ENCODE results near the gene OR6K3. TPM values are rescaled to one million over a fixed set of nuclear protein-coding genes. Genes with fewer than 3 reads are reported as not detected.

OR6K3 gene
- total RNA-seq, 1 donor from 2014 or later, result not detected

DNA sequence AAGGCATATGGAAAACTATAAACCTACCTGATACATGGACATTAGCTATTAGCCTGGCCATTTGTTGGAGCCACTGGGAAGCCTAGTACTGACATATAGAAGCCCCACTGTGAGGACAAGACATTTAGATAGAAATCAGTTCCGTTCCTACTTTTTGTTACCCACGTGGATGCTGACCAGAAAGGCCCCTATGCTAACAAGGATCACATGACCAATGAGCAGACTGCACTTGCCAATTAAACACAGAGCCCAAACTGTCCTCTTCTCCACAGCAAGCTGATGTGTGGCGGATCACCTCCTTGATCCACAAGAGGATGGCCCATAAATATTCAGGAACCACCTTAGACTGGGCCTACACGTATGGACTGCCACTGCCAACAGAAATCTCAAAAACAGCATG is 11.2 kb upstream of the OR6K3 start:
- no peaks in the 10 kb centered on the region for H3K4me1 Mint-ChIP-seq (ENCODE audit: unreplicated experiment)

DNA sequence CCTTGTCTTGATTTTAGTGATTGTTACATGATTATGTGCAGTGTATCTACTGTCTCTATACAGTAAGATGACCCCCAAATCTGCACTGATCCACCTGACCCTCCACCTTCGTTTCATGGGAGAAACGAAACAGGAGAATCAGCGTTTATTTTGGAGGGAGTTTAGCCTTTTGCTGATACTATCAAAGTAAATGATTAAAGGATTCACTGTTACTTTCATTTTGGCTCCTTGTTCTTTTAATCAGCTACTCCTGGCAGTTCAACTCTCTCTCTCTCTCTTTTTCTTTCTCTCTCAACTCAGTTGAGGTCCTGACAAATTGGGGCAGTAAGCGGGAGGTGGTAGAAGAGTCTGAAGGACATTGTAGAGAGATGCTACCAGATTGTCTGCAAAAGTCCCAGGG is 9.9 kb upstream of the OR6K3 start:
- H3K4me3 Mint-ChIP-seq, result no peak overlapping the region
- no peaks in the 10 kb centered on the region for H3K9me3 Mint-ChIP-seq
- no peaks in the 10 kb centered on the region for H3K36me3 Mint-ChIP-seq

More for the DNA sequence above, 11.2 kb upstream of the OR6K3 start:
- H3K36me3 Mint-ChIP-seq, result no peaks in the 10 kb centered on the region
- no peaks in the 10 kb centered on the region for H3K9me3 Mint-ChIP-seq
- H3K27me3 Mint-ChIP-seq, result no peaks in the 10 kb centered on the region
- DNase-seq (ENCODE audit: extremely low spot score, unreplicated experiment), result no peak
- TF ChIP-seq, protein P1, sequence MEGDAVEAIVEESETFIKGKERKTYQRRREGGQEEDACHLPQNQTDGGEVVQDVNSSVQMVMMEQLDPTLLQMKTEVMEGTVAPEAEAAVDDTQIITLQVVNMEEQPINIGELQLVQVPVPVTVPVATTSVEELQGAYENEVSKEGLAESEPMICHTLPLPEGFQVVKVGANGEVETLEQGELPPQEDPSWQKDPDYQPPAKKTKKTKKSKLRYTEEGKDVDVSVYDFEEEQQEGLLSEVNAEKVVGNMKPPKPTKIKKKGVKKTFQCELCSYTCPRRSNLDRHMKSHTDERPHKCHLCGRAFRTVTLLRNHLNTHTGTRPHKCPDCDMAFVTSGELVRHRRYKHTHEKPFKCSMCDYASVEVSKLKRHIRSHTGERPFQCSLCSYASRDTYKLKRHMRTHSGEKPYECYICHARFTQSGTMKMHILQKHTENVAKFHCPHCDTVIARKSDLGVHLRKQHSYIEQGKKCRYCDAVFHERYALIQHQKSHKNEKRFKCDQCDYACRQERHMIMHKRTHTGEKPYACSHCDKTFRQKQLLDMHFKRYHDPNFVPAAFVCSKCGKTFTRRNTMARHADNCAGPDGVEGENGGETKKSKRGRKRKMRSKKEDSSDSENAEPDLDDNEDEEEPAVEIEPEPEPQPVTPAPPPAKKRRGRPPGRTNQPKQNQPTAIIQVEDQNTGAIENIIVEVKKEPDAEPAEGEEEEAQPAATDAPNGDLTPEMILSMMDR (conservative IDR thresholded peaks at IDR 0.05), result no peak
- no peak overlapping the region for H3K27ac Mint-ChIP-seq
- H3K4me3 Mint-ChIP-seq, result no peak overlapping the region

DNA sequence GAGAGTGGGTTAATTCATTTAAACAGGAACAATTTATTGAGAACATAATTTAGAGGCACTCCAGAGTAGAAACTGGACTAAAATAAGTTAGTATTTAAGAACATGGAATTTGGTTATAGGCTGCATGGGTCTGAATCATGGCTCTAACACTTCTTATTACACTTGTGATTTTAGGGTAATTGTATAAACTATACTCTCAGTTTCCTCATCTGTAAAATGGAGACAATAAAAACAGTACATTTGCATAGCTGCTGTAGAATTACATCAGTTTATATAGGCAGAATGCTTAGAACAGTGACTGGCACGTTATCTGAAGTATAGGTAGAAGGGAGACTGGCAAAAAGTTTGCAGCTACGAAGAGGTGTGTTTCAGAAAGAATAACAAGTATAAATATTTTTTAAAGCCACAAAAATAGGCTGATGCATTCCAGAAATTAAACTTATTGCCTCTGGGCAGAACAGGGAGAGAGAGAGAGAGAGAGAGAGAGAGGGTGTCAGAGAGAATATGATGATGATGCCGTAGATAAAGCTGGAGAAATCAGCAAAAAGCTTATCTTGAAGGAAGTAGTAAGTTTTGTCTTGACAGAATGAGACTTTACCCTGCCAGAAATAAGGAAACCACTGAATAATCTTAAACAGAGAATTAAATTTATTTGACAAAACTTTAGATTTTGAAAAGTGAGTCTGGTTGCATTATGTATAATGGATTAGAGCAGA is 8.1 kb upstream of the OR6K3 start:
- Mint-ChIP-seq H3K4me3 (no peak overlapping the region), H3K4me1 (ENCODE audit: unreplicated experiment) (no peaks in the 10 kb centered on the region), H3K27ac (no peak overlapping the region), H3K36me3 (no peaks in the 10 kb centered on the region), H3K27me3 (peaks cover 5% of the 10 kb centered on the region), H3K9me3 (no peaks in the 10 kb centered on the region)
- no peak for DNase-seq (ENCODE audit: extremely low spot score, unreplicated experiment)
- TF ChIP-seq, protein P1 (conservative IDR thresholded peaks at IDR 0.05), result no peak

More for the DNA sequence above, 9.9 kb upstream of the OR6K3 start:
- Mint-ChIP-seq H3K27me3 (no peaks in the 10 kb centered on the region), H3K4me1 (ENCODE audit: unreplicated experiment) (no peaks in the 10 kb centered on the region), H3K27ac (no peak overlapping the region)
- TF ChIP-seq, protein P1 (conservative IDR thresholded peaks at IDR 0.05), result no peak
- no peak for DNase-seq (ENCODE audit: extremely low spot score, unreplicated experiment)

DNA sequence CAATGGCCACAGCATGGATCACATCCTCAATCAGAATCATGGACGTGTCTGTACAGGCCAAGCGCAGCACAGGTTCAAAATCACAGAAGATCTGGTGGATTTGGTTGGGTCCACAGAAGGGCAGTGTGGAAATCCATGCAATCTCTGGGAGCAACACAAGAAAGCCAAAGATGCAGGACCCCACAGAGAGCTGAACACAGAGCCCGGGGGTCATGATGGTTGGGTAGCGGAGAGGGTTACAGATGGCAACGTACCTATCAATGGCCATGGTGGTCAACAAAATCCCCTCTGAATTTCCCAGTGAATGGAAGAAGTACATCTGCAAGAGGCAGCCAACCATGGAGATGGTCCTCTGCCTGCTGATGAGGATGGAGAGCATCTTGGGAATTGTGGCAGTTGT is 3.9 kb upstream of the OR6K3 start:
- DNase-seq (ENCODE audit: extremely low spot score, unreplicated experiment), result no peak
- Mint-ChIP-seq H3K36me3 (no peaks in the 10 kb centered on the region), H3K27me3 (peaks cover 5% of the 10 kb centered on the region), H3K4me3 (no peak overlapping the region), H3K9me3 (no peaks in the 10 kb centered on the region), H3K27ac (no peak overlapping the region), H3K4me1 (ENCODE audit: unreplicated experiment) (no peaks in the 10 kb centered on the region)
- TF ChIP-seq, protein P1 (conservative IDR thresholded peaks at IDR 0.05), result no peak

DNA sequence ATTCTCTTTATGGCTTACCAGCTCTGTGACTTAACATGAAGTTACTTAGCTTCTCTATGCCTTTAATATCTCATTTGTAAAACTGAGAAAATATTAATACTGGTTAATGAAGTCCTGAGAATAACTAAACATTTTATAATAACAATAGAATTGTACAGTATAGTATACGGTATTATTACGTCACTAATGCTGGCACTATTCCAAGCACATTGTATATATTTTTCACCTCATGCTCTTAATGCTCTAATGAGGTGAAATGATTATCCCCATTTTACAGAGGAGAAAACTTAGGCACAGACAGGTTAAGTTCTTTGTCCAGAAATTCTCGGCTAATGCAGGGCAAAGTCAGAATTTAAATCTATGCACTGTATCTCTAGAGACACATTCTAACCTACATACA is 856 bp downstream of the OR6K3 start:
- Mint-ChIP-seq H3K27ac (no peak overlapping the region), H3K4me1 (ENCODE audit: unreplicated experiment) (no peaks in the 10 kb centered on the region), H3K4me3 (no peak overlapping the region), H3K9me3 (no peaks in the 10 kb centered on the region), H3K36me3 (no peaks in the 10 kb centered on the region), H3K27me3 (peaks cover 5% of the 10 kb centered on the region)
- TF ChIP-seq, protein P1 (conservative IDR thresholded peaks at IDR 0.05), result no peak
- DNase-seq (ENCODE audit: extremely low spot score, unreplicated experiment), result no peak
